KBM-7 (cell line): ENCODE data around the gene CPD.
"Not testable (repeated sequence)": the region's sequence is repeated elsewhere in the genome, so short reads cannot be mapped to it uniquely, and the experiment has no call there.

ENCODE experiments used
- DNase-seq: peaks from one replicate; pipeline ENCODE4 v3.0.0-alpha.2; 2015
- in situ Hi-C: fragments of 300-500 bp; cut with MboI; formaldehyde crosslinking; loops from 2 replicates; pipeline ENCODE4 v1.14.3; 2020; ENCODE audit warnings: low sequenced_read_pairs, low pct_unique_long_range_greater_than_20kb, mixed read lengths

The CPD gene

GRCh38 chr17:30413109-30413508 is 34.4 kb downstream of the CPD start:
- in situ Hi-C loops, result no loop called here
- DNase-seq, result no peak

- no peak for DNase-seq
- in situ Hi-C loops, result no loop called here
These were observed 35.8 kb downstream of the CPD start for GRCh38 chr17:30414486-30414885.

DNA sequence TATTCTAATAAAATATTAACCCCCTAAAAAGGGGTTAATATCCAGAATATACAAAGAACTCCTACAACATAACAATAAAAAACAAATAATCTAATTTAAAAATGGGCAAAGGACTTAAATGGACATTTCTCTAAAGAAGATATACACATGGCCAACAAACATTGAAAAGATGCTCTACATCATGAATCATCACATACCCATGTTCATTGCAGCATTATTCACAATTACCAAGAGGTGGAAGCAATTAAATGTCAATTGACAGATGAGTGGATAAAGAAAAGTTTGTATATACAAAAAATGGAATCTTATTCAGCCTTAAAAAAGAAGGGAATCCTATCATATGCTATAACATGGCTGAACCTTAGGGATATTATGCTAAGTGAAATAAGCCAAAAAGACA is 36.8 kb downstream of the CPD start:
- in situ Hi-C loops, result no loop called here
- no peak for DNase-seq

DNA sequence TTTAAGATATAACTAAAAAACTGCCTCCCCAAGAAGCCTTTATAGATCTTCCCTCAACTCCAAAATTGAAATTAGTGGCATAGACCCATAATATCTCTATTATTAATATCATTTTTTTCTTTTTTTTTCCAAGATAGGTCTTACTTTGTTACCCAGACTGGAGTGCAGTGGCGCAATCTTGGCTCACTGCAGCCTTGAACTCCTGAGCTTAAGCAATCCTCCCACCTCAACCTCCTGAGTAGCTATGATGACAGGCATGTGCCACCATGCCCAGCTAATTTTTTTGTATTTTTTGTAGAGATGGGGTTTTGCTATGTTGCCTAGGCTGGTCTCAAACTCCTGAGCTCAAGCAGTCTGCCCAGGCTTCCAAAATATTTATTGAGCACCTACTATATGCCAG is 39.3 kb downstream of the CPD start:
- DNase-seq, in situ Hi-C loops: not testable (repeated sequence)

DNA sequence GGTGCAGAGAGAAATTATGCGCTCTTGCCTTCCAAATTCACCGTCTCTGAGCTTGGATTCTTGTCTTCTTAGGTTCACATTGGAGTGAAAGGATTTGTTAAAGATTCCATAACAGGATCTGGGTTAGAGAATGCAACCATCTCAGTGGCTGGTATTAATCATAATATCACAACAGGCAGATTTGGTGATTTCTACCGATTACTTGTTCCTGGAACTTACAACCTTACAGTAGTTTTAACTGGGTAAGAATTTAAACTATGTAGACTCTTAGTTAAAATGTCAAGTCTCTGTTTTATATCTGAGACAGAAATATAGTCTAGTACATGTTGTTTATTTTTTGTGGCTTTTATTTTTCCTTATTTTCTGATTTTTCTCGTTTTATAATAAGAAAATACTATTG is 42.9 kb downstream of the CPD start:
- DNase-seq, result no peak
- in situ Hi-C loops, result no loop called here

- in situ Hi-C loops, result no loop called here
These were observed 43.4 kb downstream of the CPD start for GRCh38 chr17:30422171-30422570.

DNA sequence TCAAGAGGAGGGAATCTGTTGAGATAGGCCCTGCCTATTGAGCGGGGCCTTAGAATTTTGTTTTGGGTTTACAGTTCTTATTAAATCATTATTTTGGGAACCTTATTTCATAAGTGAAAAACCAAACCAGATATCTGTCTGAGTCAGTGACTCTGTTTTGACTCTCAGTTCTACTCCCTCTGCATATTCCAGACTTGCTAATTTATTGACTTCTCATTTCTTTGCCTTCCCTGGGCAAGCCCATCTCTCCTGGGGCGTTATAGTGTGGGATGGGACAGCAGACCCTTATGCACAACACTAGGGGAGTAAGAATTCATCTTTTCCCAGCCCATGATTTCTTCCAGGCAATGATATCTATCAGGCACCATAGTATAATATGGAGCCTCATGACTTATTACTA is 45.7 kb downstream of the CPD start:
- in situ Hi-C loops, result no loop called here
- DNase-seq, result no peak

More at GRCh38 chr17:30422171-30422570, 43.4 kb downstream of the CPD start:
- no peak for DNase-seq

- in situ Hi-C loops, result no loop called here
- no peak for DNase-seq
These were observed 47.6 kb downstream of the CPD start for GRCh38 chr17:30426292-30426691.

DNA sequence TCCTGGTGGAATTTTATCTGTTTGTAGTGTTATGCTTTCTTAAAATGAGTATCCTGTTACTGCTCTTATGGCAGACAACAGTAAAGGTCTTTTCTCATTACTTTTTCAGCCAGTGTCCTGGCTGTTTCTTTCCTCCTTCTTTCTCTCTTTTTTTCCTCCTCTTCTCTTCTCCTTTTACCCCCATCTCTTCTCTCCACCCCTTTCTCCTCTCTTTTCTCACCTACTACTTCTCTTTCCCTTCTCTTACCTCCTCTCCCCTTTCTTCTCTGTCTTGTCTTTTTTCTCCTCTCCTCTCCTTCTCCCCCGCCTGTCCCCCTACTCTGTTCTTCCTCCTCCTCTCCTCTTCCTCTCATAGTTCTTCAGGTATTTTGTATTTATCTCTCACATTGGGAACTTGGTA is 48.9 kb downstream of the CPD start:
- DNase-seq, result no peak
- in situ Hi-C loops, result no loop called here

GRCh38 chr17:30429155-30429554 is 50.4 kb downstream of the CPD start:
- no peak for DNase-seq
- in situ Hi-C loops, result no loop called here

- in situ Hi-C loops, result no loop called here
- peak; percentile 31 for DNase-seq
These were observed 54.8 kb downstream of the CPD start for GRCh38 chr17:30433514-30433913.

GRCh38 chr17:30436729-30437128 is 58.0 kb downstream of the CPD start:
- DNase-seq, result no peak
- in situ Hi-C loops, result no loop called here

DNA sequence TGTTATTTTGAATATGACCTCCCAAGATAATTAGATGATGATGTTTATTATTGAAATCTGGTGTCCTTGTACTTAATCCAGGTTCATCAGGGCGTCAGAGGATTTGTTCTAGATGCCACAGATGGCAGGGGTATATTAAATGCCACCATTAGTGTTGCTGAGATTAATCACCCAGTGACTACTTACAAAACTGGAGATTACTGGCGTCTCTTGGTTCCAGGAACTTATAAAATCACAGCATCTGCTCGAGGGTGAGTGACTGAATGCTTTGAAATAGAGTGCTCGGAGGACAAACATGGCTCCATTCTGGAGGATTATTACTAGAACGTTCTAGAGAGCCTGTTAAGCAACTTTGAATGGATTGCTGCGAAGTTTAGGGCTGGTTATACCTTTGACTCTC is 65.0 kb downstream of the CPD start:
- in situ Hi-C loops, result no loop called here
- no peak for DNase-seq

DNA sequence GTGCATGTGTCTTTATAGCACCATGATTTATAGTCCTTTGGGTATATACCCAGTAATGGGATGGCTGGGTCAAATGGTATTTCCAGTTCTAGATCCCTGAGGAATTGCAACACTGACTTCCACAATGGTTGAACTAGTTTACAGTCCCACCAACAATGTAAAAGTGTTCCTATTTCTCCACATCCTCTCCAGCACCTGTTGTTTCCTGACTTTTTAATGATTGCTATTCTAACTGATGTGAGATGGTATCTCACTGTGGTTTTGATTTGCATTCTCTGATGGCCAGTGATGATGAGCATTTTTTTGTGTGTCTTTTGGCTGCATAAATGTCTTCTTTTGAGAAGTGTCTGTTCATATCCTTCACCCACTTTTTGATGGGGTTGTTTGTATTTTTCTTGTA is 67.9 kb downstream of the CPD start:
- in situ Hi-C loops, DNase-seq: not testable (repeated sequence)

GRCh38 chr17:30449480-30449879 is 70.8 kb downstream of the CPD start:
- in situ Hi-C loops, result no loop called here
- DNase-seq, result no peak

GRCh38 chr17:30450125-30451027 is 71.6 kb downstream of the CPD start:
- DNase-seq, result no peak
- in situ Hi-C loops, result no loop called here

DNA sequence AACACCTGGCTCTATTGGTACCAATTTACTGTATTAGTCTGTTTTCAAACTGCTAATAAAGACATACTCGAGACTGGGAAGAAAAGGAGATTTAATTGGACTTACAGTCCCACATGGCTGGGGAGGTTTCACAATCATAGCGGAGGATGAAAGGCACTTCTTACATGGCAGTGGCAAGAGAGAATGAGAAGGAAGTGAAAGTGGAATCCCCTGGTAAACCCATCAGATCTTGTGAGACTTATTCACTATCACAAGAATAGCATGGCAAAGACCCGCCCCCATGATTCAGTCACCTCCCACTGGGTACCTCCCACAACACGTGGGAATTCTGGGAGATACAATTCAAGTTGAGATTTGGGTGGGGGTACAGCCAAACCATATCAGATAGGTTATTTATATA is 75.9 kb downstream of the CPD start:
- in situ Hi-C loops, result no loop called here
- DNase-seq, result no peak

DNA sequence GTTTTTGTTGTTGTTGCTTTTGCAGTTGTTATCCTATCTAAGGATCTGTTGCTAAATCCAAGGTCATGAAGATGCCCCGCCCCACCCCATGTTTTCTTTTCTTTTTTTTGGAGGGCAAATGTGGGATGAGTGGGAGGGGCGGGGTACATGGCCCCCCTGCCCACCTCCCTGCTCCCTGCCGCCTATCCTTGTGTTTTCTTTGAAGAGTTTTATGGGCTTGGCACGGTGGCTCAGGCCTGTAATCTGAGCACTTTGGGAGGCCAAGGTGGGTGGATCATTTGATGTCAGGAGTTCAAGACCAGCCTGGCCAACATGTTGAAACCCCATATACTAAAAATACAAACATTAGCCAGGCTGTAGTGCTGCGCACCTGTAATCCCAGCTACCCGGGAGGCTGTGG is 79.6 kb downstream of the CPD start:
- DNase-seq, result no peak
- in situ Hi-C loops, result no loop called here

- DNase-seq, in situ Hi-C loops: not testable (repeated sequence)
These were observed 80.2 kb downstream of the CPD start for GRCh38 chr17:30458797-30459413.

GRCh38 chr17:30468465-30468864 is 89.7 kb downstream of the CPD start:
- DNase-seq, result no peak
- in situ Hi-C loops, result no loop called here
